Measurements from ENCODE around the gene MMAB. TPM values are rescaled to one million over a fixed set of nuclear protein-coding genes. Genes with fewer than 3 reads are reported as not detected.

Gene MMAB
- total and polyA plus RNA-seq, 2 donors (not counting 3 experiments of a cell fraction or from before 2014, with no cell fraction given), result 39.1 to 46.0 TPM

GRCh38 chr12:109544955-109545531 is 28.3 kb downstream of the MMAB start:
- ChIA-PET POLR2A (no interaction called here), CTCF (interaction anchor here (0.7 to 1.8 kb wide), 4 partner anchors 23 to 112 kb away, joined by 3 to 7 read pairs (median 4); no protein-coding TSS in a partner anchor)
- Histone ChIP-seq H4K20me1 (replicated peaks; ENCODE audit: control insufficient read depth, extremely low read depth, insufficient read depth, low read length) (no peaks in the 10 kb centered on the region), H3K9me1 (replicated peaks; ENCODE audit: control insufficient read depth, extremely low read depth, insufficient read depth, low read length) (no peaks in the 10 kb centered on the region), H3K9ac (replicated peaks; ENCODE audit: extremely low read depth, insufficient read depth, low read length) (no peak overlapping the region), H3K79me2 (ENCODE audit: control insufficient read depth, insufficient read depth, low read length) (no peaks in the 10 kb centered on the region), H3K27me3 (ENCODE audit: control insufficient read depth in 2 of 2, insufficient read depth in 2 of 2, low read length in 2 of 2) (no peaks in the 10 kb centered on the region), H3K4me1 (ENCODE audit: control insufficient read depth, extremely low read depth, insufficient read depth, low read length) (peaks cover 13% of the 10 kb centered on the region), H3K9me3 (replicated peaks; ENCODE audit: control insufficient read depth, insufficient read depth, low read length) (no peaks in the 10 kb centered on the region), H2AFZ (ENCODE audit: low read depth, low read length) (peak overlapping the region; percentile 26), H3K4me3 (replicated peaks in 1 of 3; ENCODE audit: insufficient read depth in 1 of 3, low read depth in 1 of 3, low read length in 3 of 3) (no peak overlapping the region), H3K36me3 (ENCODE audit: control insufficient read depth in 2 of 2, extremely low read depth in 1 of 2, insufficient read depth in 2 of 2, low read length in 2 of 2) (no peaks in the 10 kb centered on the region), H3K4me2 (ENCODE audit: insufficient read depth, low read length) (no peak overlapping the region), H3K27ac (ENCODE audit: insufficient read depth, low read depth, low read length) (no peak overlapping the region)
- intact Hi-C loops (cut with micrococcal nuclease), result no loop called here
- TF ChIP-seq POLR2A (IDR thresholded peaks at IDR 0.05; ENCODE audit: low read depth, low read length), result no peak
- TF ChIP-seq MYC (IDR thresholded peaks at IDR 0.05; ENCODE audit: low read depth, low read length), result no peak
- no peak for TF ChIP-seq JUN (IDR thresholded peaks at IDR 0.05; ENCODE audit: borderline replicate concordance, insufficient read depth, insufficient read length, low read depth)
- TF ChIP-seq EZH2 (IDR thresholded peaks at IDR 0.05; ENCODE audit: borderline replicate concordance, low read depth, low read length, severe bottlenecking), result no peak
- TF ChIP-seq GATA2 (IDR thresholded peaks at IDR 0.05; ENCODE audit: insufficient read depth, insufficient read length, low read depth, low read length), result no peak
- no peak for TF ChIP-seq POLR2AphosphoS5 (IDR thresholded peaks at IDR 0.05; ENCODE audit: insufficient read depth, low read depth, low read length)
- no peak for TF ChIP-seq CTCF (IDR thresholded peaks at IDR 0.05; ENCODE audit: extremely low read depth in 1 of 2, insufficient read depth in 1 of 2, low read depth in 1 of 2, low read length in 2 of 2)
- no peak for TF ChIP-seq FOS (IDR thresholded peaks at IDR 0.05; ENCODE audit: borderline replicate concordance, insufficient read depth, low read length)
- no peak for TF ChIP-seq MAX (IDR thresholded peaks at IDR 0.05; ENCODE audit: insufficient read depth, insufficient read length)
- no TSS peak for BruUV-seq (replicated peaks)
- DNase-seq (ENCODE audit: low read depth, low spot score) (peak; percentile 26), FAIRE-seq (peak; percentile 79)
- dilution Hi-C loops (cut with MboI; ENCODE audit: extremely low pct_ligation_motif_present, low sequenced_read_pairs), result no loop called here

Measured in endothelial cell of umbilical vein (primary cell).